Left lung (tissue), 10 donors: Measurements from ENCODE around the gene HYAL3. TPM values are rescaled to one million over a fixed set of nuclear protein-coding genes. Genes with fewer than 3 reads are reported as not detected.

ENCODE experiments used
- ATAC-seq: fragments of 200-7000 bp; cut with Tn5 transposase; one replicate; pipeline ENCODE4 v1.9.1; 2020; ENCODE audit warnings: moderate library complexity
- DNase-seq, 4 donors: peaks; one replicate each; pipeline ENCODE4 v3.0.0-alpha.2; 2013 to 2020
- H3K27ac ChIP-seq, 2 donors: fragments of 200-600 bp; sonication (generic) in 1 of 2; one replicate each; pipeline versions ENCODE4 v1.5.0 to v1.8.0; 2020 to 2021
- H3K27me3 ChIP-seq, 2 donors: fragments of 200-600 bp; sonication (generic) in 1 of 2; one replicate each; pipeline versions ENCODE4 v1.5.0 to v1.8.0; 2020 to 2021
- H3K36me3 ChIP-seq, 2 donors: fragments of 200-600 bp; sonication (generic) in 1 of 2; one replicate each; pipeline versions ENCODE4 v1.5.0 to v1.8.0; 2020 to 2021
- H3K4me1 ChIP-seq, 2 donors: fragments of 200-600 bp; one replicate each; pipeline ENCODE4 v1.8.0; 2021
- H3K4me3 ChIP-seq, 2 donors: fragments of 200-600 bp; sonication (generic) in 1 of 2; one replicate each; pipeline versions ENCODE4 v1.5.0 to v1.8.0; 2020 to 2021; ENCODE audit warnings: mild to moderate bottlenecking in 1 of 2
- H3K9me3 ChIP-seq, 2 donors: fragments of 200-600 bp; sonication (generic) in 1 of 2; one replicate each; pipeline versions ENCODE4 v1.5.0 to v1.8.0; 2020 to 2021
- CTCF ChIP-seq, 2 donors: fragments of 200-600 bp; sonication (generic) in 1 of 2; IDR thresholded peaks; one replicate each; pipeline versions ENCODE4 v1.5.0 to v1.8.0; 2021; ENCODE audit warnings: antibody characterized with exemption in 2 of 2
- intact Hi-C, 2 donors: fragments of 100-400 bp; cut with DNase I; formaldehyde crosslinking; loops; one replicate each; pipeline versions ENCODE4 v1.11.2 to v1.14.2; 2022
- polyA plus RNA-seq, 6 donors: library from polyadenylated mRNA; unstranded; fragments of 120-200 nt; gene quantifications; one replicate each; pipeline ENCODE4 v1.2.1, GENCODE V29; 2013; ENCODE audit not compliant: insufficient read length in 6 of 6
- total RNA-seq, 2 donors: library from RNA; stranded (reverse); fragmentation: NEBNext Ultra II Directional; extraction: Animal tissue kit (Norgen Biotek cat#: 25700); gene quantifications; one replicate each; pipeline ENCODE4 v1.2.1, GENCODE V29; 2021
- donor health status: DM: no; HTN: yes; CAD: no.
- donor health status: DM: no; HTN: no; CAD: no.

HYAL3 gene
- total and polyA plus RNA-seq, 8 donors, result 2.3 to 5.2 (median 4.3) TPM

GRCh38 chr3:50269977-50270413 is 29.2 kb downstream of the HYAL3 start:
- peaks cover 37 to 61% of the 10 kb centered on the region in 2 donors for H3K4me1 ChIP-seq
- no peak overlapping the region for H3K27ac ChIP-seq
- no peaks in the 10 kb centered on the region for H3K9me3 ChIP-seq
- DNase-seq (no peak), ATAC-seq (no peak)
- peak overlapping the region in 1 of 2 donors; percentile 35 for H3K4me3 ChIP-seq
- no peak for TF ChIP-seq CTCF (IDR thresholded peaks at IDR 0.05)
- intact Hi-C loops, result loop anchor here in 1 of 2 donors (5.0 kb wide), 2 partner anchors 43 to 78 kb away; partner anchors contain the start of gene GNAT1
- H3K27me3 ChIP-seq, result peaks cover 0 to 42% of the 10 kb centered on the region in 2 donors
- H3K36me3 ChIP-seq, result no peaks in the 10 kb centered on the region

- intact Hi-C loops, result no loop called here
- no peaks in the 10 kb centered on the region for H3K36me3 ChIP-seq
- no peak for TF ChIP-seq CTCF (IDR thresholded peaks at IDR 0.05)
- peaks cover 43 to 65% of the 10 kb centered on the region in 2 donors for H3K4me1 ChIP-seq
- peak overlapping the region; percentile 37 to 92 for H3K27ac ChIP-seq
- ATAC-seq, result no peak
- no peaks in the 10 kb centered on the region for H3K9me3 ChIP-seq
- DNase-seq, result no peak
- peaks cover 0 to 36% of the 10 kb centered on the region in 2 donors for H3K27me3 ChIP-seq
- peak overlapping the region; percentile 24 to 35 for H3K4me3 ChIP-seq
Observed at GRCh38 chr3:50269460-50269859, 29.7 kb downstream of the HYAL3 start.

- Histone ChIP-seq H3K4me1 (peaks cover 48 to 65% of the 10 kb centered on the region in 2 donors), H3K4me3 (peak within 1 kb of the TSS; percentile 24 to 48)
Observed at GRCh38 chr3:50268703-50269451, 30.3 kb downstream of the HYAL3 start, which contains the start of gene SEMA3B. SEMA3B (plus strand) TSS chr3:50269147; CDS start chr3:50269241, 94 bp downstream.

GRCh38 chr3:50268276-50268675 is 30.9 kb downstream of the HYAL3 start:
- TF ChIP-seq CTCF (IDR thresholded peaks at IDR 0.05), result no peak
- intact Hi-C loops, result no loop called here
- no peaks in the 10 kb centered on the region for H3K9me3 ChIP-seq
- ATAC-seq, result no peak
- peaks cover 48 to 64% of the 10 kb centered on the region in 2 donors for H3K4me1 ChIP-seq
- peaks cover 0 to 24% of the 10 kb centered on the region in 2 donors for H3K27me3 ChIP-seq
- H3K36me3 ChIP-seq, result no peaks in the 10 kb centered on the region
- no peak for DNase-seq
- H3K27ac ChIP-seq, result peak overlapping the region; percentile 80 to 92
- peak overlapping the region in 1 of 2 donors; percentile 48 for H3K4me3 ChIP-seq

More at GRCh38 chr3:50268703-50269451, 30.3 kb downstream of the HYAL3 start, which contains the start of gene SEMA3B:
- H3K27ac ChIP-seq, result peak within 1 kb of the TSS; percentile 80 to 92
- ATAC-seq, result peak; percentile 55
- H3K27me3 ChIP-seq, result peaks cover 0 to 30% of the 10 kb centered on the region in 2 donors
- no peaks in the 10 kb centered on the region for H3K9me3 ChIP-seq
- H3K36me3 ChIP-seq, result no peaks in the 10 kb centered on the region
- no peak for TF ChIP-seq CTCF (IDR thresholded peaks at IDR 0.05)
- DNase-seq, result peak in 3 of 4 donors; percentile 80 to 87 (median 86)
- intact Hi-C loops, result no loop called here

GRCh38 chr3:50267280-50267913 is 31.8 kb downstream of the HYAL3 start:
- DNase-seq (peak in 3 of 4 donors; percentile 62 to 87 (median 70)), ATAC-seq (peak; percentile 32)

More at GRCh38 chr3:50267280-50267913, 31.8 kb downstream of the HYAL3 start:
- TF ChIP-seq CTCF (IDR thresholded peaks at IDR 0.05), result no peak
- Histone ChIP-seq H3K27ac (peak overlapping the region; percentile 80 to 92), H3K4me1 (peaks cover 40 to 56% of the 10 kb centered on the region in 2 donors), H3K36me3 (no peaks in the 10 kb centered on the region), H3K4me3 (peak overlapping the region; percentile 48 to 54), H3K27me3 (peaks cover 0 to 21% of the 10 kb centered on the region in 2 donors), H3K9me3 (no peaks in the 10 kb centered on the region)
- intact Hi-C loops, result no loop called here
